ENCODE measurements around the gene DGKB. TPM values are rescaled to one million over a fixed set of nuclear protein-coding genes. Genes with fewer than 3 reads are reported as not detected.

Gene DGKB
- total RNA-seq, 1 donor from 2014 or later = 0.35 TPM

DNA sequence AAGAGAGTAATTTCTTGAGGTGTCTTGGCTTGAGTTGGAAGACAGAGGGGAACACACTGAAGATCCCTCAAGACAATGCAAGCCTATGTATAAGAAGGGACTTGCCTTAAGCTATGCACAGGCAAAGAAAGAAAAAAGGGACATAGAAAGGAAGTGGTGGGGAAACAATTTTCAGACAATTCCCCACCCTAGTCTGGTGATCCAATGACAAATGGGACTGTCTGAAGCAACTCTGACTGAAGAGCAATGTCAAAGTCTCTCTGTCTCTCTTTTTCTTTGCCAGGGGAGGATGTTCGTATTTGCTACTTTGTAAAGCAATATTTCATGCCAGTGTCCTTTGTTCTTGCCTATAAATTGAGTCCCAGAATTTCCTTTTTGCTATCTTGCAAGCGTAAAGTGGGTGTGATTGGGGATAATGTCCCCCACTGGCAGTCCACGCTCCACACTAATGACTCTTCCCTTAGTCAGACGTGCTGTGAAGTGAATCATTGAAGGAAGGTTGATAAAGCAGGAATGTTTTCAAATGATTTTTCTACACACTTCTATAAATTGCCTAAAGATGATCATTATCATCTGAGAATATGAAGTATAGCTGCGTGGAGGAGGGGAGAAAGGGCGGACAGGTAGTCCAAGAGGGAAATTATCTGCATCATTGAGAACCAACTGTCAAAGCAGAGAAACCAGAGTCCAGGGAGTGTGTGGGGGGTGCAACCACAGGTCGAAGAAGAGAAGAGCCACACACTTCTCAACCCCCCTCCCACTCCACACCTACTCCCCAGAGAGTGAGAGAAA lies 669.3 kb downstream of the DGKB start:
- no peak for DNase-seq (ENCODE audit: low spot score)

DNA sequence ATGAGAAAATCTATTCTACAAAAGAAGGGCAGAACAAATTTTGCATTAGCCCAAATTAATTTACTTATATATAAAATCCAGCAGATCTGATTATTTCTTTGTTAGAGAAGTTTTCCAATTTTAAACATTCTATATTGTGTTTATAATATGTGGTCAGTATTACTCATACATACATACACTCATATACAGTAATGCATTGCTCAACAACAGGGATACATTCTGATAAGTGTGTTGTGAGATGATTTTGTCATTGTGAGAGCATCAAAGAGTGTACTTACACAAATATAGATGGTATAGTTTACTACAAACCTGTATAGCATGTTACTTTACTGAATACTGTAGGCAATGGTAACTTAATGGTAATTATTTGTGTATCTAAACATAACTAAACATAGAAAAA lies 673.5 kb downstream of the DGKB start:
- no peak for DNase-seq (ENCODE audit: low spot score)

DNA sequence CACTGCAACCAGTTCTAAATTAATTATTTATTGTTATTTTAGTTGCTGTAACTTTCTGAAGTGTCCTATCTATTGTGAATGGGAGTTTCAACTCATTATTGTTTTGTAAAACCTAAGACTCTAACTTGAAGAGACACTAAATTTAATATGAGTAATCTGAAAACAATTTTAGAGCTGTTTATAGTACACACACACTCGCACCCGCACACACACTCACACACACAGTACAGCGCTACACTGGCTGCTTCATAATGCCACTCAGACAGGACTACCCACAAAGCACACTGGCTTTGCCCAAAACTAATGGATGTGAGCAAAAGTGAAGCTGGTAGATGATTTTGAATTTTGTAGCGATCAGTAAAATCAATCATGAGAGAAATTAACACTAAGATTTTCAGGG lies 674.2 kb downstream of the DGKB start:
- DNase-seq (ENCODE audit: low spot score) = no peak

DNA sequence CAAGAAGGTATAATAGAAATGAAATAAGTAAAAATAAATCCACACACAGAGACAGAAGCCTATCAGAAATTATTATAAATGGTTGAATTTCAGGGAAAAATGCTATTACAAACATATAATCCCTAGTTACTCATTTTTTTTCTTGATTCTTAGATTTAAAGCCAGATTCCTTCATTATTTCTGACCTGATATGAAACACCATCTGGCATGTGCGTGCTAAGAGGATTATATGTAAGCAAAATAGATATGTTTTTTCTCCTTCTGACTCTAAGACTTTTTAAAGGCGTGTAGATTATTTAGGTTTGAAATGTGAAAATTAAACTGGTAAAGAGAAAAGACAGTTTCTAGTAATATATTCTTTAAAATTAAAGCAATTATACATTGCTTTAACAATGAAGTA lies 676.4 kb downstream of the DGKB start:
- DNase-seq (ENCODE audit: low spot score) = no peak

DNA sequence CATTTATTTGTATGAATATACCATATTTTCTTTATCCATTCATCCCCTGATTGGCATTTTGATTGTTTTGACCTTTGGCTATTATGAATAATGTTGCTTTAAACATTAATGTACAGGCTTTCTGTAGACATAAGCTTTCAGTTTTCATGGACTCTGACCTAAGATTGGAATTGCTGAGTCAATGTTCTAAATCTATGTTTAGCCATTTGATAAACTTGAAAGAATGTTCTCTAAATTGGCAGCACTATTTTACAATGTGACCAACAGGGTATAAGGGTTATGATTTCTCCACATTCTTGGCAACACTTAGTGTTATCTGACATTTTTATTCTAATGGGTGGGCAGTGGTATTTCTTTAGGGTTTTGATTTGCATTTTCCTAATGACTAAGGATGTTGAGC lies 683.4 kb downstream of the DGKB start:
- no peak for DNase-seq (ENCODE audit: low spot score)

DNA sequence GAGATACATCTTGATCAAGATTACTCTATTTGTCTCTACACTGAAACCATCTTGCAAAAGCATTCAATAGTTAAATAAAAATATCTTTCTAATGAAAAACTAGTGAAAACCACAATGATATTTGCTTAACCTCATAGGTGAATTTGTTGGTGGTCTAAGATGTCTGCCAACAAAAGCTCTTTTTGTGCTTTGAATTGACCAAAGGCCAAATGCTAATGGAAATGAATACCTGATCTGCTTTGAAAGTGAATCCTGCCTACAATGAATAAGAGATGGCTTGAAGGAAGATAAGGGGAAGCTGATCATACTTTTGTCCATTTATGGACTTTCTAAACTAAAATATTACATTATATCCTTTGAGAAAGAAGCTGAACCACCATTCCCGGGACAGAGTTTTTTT lies 684.2 kb downstream of the DGKB start:
- no peak for DNase-seq (ENCODE audit: low spot score)

DNA sequence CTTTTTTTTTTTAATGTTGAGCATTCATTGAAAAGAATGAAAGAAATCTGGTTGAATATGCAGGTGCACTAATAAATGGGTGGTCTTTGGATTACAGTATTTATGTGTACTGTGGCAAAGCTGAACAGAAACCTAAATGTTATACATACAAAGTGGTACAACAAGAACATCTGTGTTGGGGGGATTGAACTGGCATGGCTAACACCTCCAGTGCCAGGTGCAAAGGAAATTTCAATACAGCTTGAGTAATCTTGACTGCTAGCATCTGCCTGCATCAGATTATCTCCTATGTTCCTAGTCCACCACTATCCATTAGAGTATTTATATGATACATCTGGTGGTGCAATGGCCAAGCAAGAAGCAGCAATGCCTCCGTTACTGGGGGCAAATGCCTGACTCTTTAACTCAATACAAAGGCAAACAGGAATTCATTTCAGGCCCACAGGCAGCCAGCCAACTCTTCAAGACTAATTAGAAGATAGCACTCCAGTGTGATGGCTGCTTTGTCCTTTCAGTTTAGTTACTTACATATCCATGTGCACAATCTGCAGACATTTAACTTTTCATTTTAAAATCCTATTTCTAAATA lies 692.6 kb downstream of the DGKB start:
- no peak for DNase-seq (ENCODE audit: low spot score)

DNA sequence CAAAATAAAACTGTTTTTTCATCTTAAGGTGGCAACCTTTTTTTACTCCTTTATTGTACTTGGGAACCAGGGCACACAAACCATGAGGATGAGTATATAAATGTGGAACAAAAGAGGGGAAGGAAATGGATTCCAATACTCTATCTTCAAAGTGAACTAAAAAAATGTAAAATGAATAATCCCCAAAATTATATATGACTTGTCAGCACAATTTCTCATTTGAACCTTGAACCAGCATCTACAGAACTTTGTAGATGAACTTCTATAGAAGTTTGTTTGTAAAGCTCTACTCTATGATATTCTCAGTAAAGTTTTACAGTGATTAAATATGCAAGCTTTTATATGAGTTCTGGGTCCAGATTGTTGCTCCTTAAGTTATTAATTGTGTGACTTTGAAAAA lies 694.8 kb downstream of the DGKB start:
- DNase-seq (ENCODE audit: low spot score) = no peak

DNA sequence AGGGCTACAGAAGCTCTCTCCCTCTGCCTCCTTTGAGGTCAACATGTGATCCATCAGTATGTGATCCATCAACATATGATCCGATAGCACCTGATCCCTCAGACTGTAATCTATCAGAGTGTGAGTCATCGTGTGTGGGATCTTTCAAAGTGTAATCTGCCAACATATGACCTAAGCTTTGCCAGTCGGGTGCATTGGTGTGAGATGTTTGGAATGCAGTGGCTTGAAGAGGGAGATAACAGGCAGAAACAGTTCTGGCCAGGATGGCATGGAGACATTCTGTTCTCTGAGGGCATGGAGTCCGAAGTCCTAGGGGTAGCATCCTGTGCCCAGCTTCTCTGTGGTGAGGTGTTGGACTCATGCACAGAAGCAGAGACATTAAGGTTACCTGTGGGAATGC lies 695.4 kb downstream of the DGKB start:
- no peak for DNase-seq (ENCODE audit: low spot score)

DNA sequence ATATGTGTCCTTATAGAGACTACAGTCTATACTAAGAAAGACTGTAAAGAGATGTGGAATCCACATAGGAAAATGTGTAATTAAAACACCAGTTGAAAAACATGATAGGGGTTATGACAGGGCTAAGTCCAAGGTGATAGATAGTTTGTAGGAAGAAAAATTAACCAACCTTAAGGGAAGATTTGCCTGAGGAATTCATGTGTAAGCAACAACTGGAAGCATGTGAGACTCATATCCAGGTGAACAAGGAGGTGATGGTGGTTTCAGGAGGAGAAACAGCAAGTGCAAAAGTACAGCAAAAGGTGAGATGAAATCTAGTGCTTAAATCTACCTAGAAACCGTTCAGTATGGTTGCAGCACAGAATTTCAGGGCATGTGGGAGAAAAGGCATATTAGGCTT lies 696.4 kb downstream of the DGKB start:
- DNase-seq (ENCODE audit: low spot score) = no peak

DNA sequence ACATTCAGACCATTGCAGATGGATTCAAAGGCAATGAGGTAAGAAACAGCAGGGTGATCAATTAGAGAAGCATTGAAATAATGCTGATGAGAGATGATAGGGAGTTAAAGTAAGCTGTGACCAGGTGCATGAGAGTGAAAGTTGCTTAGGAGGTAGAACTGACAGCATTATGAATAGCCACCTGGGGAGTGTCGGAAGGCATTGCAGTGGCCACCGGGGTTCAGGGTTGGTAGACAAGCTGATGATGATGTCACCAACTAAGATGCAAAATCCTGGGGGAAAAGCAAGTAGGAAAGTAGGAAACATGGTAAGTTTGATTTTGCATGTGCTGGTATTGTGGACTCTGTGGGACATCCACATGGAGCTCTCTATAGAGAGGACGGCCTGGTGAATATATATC lies 701.2 kb downstream of the DGKB start:
- DNase-seq (ENCODE audit: low spot score) = no peak

DNA sequence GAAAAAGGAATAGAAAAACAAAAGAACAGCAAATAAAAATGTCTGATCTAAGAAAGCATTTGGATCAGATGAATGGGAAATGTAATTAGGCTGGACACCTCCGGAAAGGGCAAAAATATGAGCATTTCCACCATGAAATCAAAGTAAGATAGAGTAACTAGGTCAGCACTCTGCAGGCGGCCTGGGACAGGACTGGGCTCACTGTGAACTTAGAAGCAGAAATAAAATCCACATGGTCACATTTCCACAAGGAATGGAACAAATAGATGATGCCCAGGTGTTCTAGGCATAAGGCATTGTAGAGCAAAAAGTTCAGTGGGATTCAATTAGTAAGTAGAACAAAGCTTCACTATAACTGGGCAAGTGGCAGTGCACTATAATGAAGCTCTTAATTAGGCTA lies 703.2 kb downstream of the DGKB start:
- no peak for DNase-seq (ENCODE audit: low spot score)

DNA sequence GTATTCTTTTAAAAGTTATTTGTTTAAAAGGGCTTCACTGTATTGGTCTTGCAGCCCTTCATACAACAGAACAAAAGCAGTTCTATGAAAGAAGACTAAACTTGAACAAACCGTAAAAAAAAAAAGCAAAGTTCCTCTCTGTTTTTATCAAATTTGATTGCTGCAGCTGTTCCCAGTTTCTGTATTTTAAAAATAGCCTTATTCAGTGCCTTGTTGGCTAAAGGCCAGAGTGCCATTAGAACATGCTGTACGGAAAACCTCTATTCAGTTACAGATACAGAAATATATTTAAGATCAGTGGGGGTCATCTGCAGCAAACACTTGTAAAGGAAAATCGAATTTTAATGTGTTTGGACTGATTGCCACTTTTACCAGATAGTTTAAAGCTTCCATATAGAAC lies 705.3 kb downstream of the DGKB start:
- no peak for DNase-seq (ENCODE audit: low spot score)

DNA sequence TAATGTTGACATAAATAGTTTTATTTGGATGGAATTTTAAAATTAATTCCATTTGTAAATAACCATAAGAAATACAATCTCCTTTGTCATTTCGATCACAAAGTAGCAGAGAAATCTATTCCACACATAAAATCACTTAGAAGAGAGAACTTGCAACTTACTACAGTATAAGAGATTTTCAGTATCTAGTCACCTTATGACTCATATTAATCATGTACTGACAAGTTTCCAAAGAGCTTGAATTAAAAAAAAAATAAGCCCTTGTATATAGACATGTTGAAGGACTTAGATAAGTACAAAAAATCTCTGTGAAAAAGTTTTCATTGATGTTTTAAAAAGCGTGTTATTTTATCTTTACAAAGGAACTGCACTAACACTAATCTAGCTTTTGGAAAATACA lies 706.0 kb downstream of the DGKB start:
- no peak for DNase-seq (ENCODE audit: low spot score)

DNA sequence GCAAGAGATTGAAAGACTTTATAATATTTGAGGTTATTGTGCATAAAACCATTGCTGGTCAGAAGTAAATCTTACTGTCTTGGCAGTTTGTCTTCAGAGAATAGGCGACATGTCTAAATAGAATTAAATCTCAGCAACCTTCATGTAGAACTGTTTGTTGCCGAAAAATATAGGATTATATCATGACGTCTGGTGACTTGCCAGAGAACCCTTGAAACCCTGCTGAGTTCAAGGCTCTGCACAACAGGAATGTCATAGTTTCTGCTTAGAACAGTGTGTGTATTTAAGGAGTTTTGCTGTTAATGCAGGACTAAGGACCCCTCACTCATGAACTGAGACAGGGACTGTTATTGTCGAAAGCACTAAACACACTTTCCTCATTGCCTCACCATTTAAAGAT lies 706.7 kb downstream of the DGKB start:
- DNase-seq (ENCODE audit: low spot score) = no peak

DNA sequence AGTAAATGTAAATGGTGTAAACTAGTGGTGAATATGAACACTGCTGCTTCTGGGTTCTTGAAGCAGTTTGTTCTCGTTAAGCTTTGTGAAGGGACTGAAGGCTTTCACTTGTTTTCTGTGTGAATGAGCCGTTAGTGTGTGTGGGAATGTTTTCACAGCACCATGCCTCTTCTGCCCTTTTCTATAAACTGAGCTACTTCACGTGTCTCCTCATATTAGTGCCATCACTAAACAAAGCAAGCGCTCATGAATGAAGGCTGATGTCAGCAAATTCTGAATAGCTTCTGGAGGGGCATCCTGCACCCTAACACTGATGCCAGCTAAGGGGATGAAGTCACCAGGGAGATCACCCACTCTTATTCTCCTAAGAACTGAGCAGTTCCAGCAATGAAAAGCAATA lies 707.5 kb downstream of the DGKB start:
- DNase-seq (ENCODE audit: low spot score) = no peak

DNA sequence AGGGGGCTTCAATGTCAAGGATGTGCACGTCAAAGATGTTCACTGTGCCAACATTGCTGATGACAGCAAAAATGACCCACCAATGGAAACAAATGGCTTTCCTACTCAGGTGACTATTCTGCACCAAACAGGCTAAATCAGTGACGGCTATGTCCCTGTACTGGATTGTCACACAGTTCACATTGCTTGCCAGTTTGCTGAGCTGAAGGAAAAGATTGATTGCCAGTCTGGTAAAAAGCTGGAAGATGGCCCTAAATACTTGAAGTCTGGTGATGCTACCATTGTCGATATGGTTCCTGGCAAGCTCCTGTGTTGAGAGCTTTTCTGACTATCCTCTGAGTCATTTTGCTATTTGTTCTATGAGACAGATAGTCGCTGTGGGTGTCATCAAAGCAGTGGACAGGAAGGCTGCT lies 710.9 kb downstream of the DGKB start:
- no peak for DNase-seq (ENCODE audit: low spot score)

DNA sequence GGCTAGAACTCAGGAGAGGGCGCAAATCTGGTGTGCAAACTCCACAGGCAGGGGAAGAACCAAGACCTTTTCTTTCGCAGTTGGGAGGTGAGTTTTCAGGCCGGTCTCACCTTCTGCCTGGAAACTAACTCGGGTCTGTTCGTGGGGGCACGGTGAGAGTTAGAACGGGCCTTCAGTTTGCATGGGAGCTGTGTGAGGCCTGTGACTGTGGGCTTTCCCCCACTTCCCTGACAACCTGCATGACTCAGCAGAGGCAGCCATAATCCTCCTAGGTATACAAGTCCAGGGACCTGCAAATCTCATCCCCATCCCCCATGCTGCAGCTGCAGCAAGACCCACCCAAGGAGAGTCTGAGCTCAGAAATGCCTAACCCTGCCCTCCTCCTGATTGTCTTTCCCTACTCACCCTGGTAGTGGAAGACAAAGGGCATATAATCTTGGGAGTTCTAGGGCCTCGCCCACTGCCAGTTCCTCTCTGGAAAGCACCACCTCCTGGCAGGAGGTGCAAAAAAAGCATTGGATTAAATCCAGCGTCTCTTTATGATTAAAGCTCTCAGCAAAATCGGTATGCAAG lies 718.2 kb downstream of the DGKB start:
- DNase-seq (ENCODE audit: low spot score) = no peak

DNA sequence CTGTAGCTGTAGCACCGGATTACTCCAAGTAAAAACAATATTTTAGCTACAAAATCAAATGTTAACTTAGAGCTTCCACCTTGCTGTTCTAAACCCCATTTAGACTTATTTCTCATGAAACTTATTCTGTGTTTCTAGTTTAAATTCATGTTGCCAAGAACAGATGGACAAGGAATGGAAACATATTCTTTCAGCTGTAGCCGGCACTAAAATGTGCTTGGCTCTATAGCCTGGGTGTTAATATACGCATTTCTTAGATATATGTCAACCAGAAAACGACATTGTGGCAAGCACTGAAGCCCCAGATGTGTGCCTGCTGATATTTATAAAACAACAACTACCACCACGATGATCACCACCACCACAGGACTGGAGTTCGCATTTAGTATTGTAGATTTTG lies 722.8 kb downstream of the DGKB start:
- no peak for DNase-seq (ENCODE audit: low spot score)

DNA sequence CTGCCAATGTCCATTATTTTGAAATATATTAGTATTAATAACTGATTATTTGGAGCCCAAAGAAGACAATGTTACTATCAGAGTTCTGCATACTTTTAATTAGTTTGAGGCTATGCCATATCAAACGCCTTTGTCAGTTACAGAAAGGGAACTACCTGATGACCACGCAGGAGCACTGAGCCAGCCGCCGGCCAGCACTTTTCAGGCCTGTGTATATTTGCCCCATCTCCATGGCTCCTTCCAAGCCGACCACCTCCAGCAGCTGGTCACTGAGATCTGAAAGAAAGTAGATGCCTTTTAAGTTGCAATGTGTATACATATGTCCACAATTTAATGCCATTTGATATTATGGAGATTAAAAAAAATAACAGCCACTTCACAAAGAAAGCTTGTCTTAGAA lies 724.7 kb downstream of the DGKB start:
- no peak for DNase-seq (ENCODE audit: low spot score)

DNA sequence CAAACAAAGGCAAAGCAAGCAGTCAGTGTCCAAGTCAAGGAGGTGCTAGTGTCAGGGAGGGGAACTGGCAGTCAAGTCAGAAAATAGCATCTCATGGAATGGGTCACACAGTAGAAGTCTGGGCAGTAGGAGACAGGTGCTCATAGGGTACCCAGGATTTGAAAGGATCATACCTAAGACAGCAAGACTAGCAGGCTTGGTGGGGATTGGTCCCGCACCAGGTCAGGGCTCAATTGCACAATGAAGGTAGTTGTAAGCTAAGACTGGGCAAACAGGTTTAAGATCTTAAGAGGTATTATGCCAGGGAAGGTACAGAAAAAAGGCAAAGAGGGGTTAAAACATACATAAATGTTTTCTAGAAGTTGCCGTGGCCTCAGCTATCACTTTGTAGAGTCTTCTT lies 731.7 kb downstream of the DGKB start:
- no peak for DNase-seq (ENCODE audit: low spot score)

DNA sequence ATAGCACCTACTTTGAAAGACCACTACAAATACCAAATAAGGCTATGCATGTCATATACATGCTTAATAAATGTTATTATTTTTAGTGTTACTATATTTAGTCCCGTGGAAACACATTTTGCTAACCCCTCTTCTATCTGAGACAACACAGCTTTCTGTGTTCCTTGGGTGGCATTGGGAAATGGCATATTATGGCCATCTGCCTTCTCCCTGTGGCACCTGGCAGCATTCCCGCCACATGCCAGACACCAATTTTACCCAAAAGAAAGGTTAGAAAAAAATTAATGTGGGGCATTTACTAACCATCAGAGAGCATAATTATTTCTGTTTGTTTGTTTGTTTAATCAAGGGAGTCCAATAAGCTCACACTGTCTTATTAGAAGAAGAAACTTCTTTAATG lies 744.4 kb downstream of the DGKB start:
- no peak for DNase-seq (ENCODE audit: low spot score)

DNA sequence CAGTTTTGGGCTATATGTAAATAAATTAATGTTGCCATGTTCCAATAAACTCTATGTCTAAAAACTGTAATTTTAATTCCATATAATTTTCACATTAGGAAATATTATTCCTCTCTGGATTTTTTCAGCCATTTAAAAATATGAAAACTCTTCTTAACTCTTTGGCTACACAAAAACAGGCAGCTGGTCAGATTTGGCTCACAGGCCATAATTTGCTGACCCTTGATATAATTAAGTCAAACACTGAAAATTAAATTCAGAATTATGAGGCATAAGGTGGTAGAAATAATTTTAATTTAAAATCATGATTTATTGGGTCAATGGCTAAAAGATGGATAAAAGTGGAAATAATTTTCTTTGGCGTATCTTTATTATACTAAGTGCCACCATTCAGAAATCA lies 746.1 kb downstream of the DGKB start:
- no peak for DNase-seq (ENCODE audit: low spot score)

All from mesenteric fat pad (tissue), 1 donor.